MCF 10A (cell line): ENCODE data around the gene PRRT3. TPM values are rescaled to one million over a fixed set of nuclear protein-coding genes. Genes with fewer than 3 reads are reported as not detected.

Experiments used
- BruUV-seq: library from RNA; stranded (reverse); fragments of 400-500 nt; replicated peaks from 2 replicates; lab custom pipeline; 2021; lab: Mats Ljungman, UMichigan
- CTCF ChIA-PET: fragments of 300-600 bp; sonication (Branson Sonifier 250); formaldehyde crosslinking; extraction: SDS; loops from one replicate; lab custom pipeline; 2021; ENCODE audit warnings: antibody characterized with exemption, inconsistent platforms; lab: Yijun Ruan, JAX
- POLR2A ChIA-PET: fragments of 300-600, 350-650 bp; sonication (Branson Sonifier 250); formaldehyde crosslinking; extraction: SDS; loops from one replicate; lab custom pipeline; 2020; ENCODE audit warnings: antibody characterized with exemption, inconsistent platforms; lab: Yijun Ruan, JAX
- DNase-seq: peaks from one replicate; pipeline ENCODE4 v3.0.0-alpha.2; 2018; ENCODE audit not compliant: unreplicated experiment
- H3K27ac Mint-ChIP-seq: one replicate; pipeline ENCODE4 v1.8.0; 2022; ENCODE audit warnings: mild to moderate bottlenecking, low read depth, mixed read lengths; ENCODE audit not compliant: unreplicated experiment
- H3K27me3 Mint-ChIP-seq: one replicate; pipeline ENCODE4 v1.8.0; 2022; ENCODE audit warnings: mixed read lengths; ENCODE audit not compliant: insufficient read depth, unreplicated experiment
- H3K36me3 Mint-ChIP-seq: one replicate; pipeline ENCODE4 v1.8.0; 2022; ENCODE audit warnings: mild to moderate bottlenecking, moderate library complexity, mixed read lengths; ENCODE audit not compliant: insufficient read depth, unreplicated experiment
- H3K4me1 Mint-ChIP-seq: one replicate; pipeline ENCODE4 v1.8.0; 2022; ENCODE audit warnings: mixed read lengths; ENCODE audit not compliant: insufficient read depth, unreplicated experiment
- H3K4me3 Mint-ChIP-seq: one replicate; pipeline ENCODE4 v1.8.0; 2022; ENCODE audit warnings: mild to moderate bottlenecking, moderate library complexity, mixed read lengths; ENCODE audit not compliant: unreplicated experiment
- H3K9me3 Mint-ChIP-seq: one replicate; pipeline ENCODE4 v1.8.0; 2022; ENCODE audit warnings: mixed read lengths; ENCODE audit not compliant: unreplicated experiment
- CTCF ChIP-seq: fragments of 200-600 bp; IDR thresholded peaks from one replicate; pipeline ENCODE4 v1.8.0; 2022; ENCODE audit warnings: antibody characterized with exemption, mild to moderate bottlenecking; ENCODE audit not compliant: unreplicated experiment
- intact Hi-C: fragments of 100-400 bp; cut with micrococcal nuclease; formaldehyde crosslinking; loops from 2 replicates; pipeline ENCODE4 v1.14.1; 2022
- total RNA-seq: library from RNA; stranded (reverse); gene quantifications from 2 replicates; pipeline ENCODE4 v1.2.3, GENCODE V29; 2022

PRRT3 gene
- total RNA-seq, 1 experiment from 2014 or later: 1.3 TPM

- POLR2A ChIA-PET: interaction anchor here (0.7 to 2.7 kb wide), 39 partner anchors 8 to 867 kb away, joined by 3 to 31 read pairs (median 6); partner anchors contain the start of genes ARPC4, CRELD1, EMC3 and FANCD2
- no peaks in the 10 kb centered on the region for H3K9me3 Mint-ChIP-seq
- DNase-seq: peak; percentile 82
- intact Hi-C loops: loop anchor here (2.0 to 5.0 kb wide), 3 partner anchors 80 to 339 kb away; partner anchors contain the start of gene FANCD2
- no peaks in the 10 kb centered on the region for H3K4me1 Mint-ChIP-seq
- H3K36me3 Mint-ChIP-seq: peaks cover 13% of the 10 kb centered on the region
- TF ChIP-seq CTCF: peak; percentile 56
- peak overlapping the region; percentile 88 for H3K4me3 Mint-ChIP-seq
- no TSS peak for BruUV-seq
- H3K27me3 Mint-ChIP-seq: no peaks in the 10 kb centered on the region
- H3K27ac Mint-ChIP-seq: peak overlapping the region; percentile 82
- CTCF ChIA-PET: interaction anchor here (0.5 to 2.6 kb wide), 47 partner anchors 8 to 305 kb away, joined by 3 to 42 read pairs (median 4); partner anchors contain the start of genes CRELD1, IL17RE and RPUSD3
These were observed 4.9 kb downstream of the PRRT3 start for GRCh38 chr3:9947025-9947995.

- DNase-seq: peak; percentile 90
- Mint-ChIP-seq H3K27ac (peak overlapping the region; percentile 82), H3K9me3 (no peaks in the 10 kb centered on the region), H3K36me3 (peaks cover 22% of the 10 kb centered on the region), H3K4me1 (no peaks in the 10 kb centered on the region), H3K27me3 (no peaks in the 10 kb centered on the region), H3K4me3 (peak overlapping the region; percentile 88)
- intact Hi-C loops: loop anchor here (1.0 to 5.0 kb wide), 6 partner anchors 81 to 340 kb away; partner anchors contain the start of gene FANCD2
- ChIA-PET CTCF (interaction anchor here (0.5 to 2.6 kb wide), 58 partner anchors 9 to 294 kb away, joined by 3 to 42 read pairs (median 4); partner anchors contain the start of genes CRELD1 and RPUSD3), POLR2A (interaction anchor here (0.6 to 2.7 kb wide), 49 partner anchors 8 to 866 kb away, joined by 3 to 31 read pairs (median 4); partner anchors contain the start of genes ARPC4, CRELD1, EMC3 and FANCD2)
- no TSS peak for BruUV-seq
- TF ChIP-seq CTCF: peak; percentile 82
These were observed 5.8 kb downstream of the PRRT3 start for GRCh38 chr3:9946112-9947024.

- TF ChIP-seq CTCF: no peak
- Mint-ChIP-seq H3K4me3 (peak overlapping the region; percentile 88), H3K4me1 (no peaks in the 10 kb centered on the region), H3K36me3 (peaks cover 26% of the 10 kb centered on the region), H3K27ac (no peak overlapping the region), H3K27me3 (no peaks in the 10 kb centered on the region), H3K9me3 (no peaks in the 10 kb centered on the region)
- intact Hi-C loops: loop anchor here (5.0 kb wide), 1 partner anchor 82 kb away; the partner anchor contains the start of gene FANCD2
- CTCF ChIA-PET: interaction anchor here (0.9 to 2.6 kb wide), 10 partner anchors 13 to 277 kb away, joined by 3 to 42 read pairs (median 8); partner anchors contain the start of gene CRELD1
- TSS peak; percentile 29 for BruUV-seq
- DNase-seq: no peak
- POLR2A ChIA-PET: interaction anchor here (1.2 to 2.7 kb wide), 7 partner anchors 12 to 101 kb away, joined by 4 to 31 read pairs (median 13); partner anchors contain the start of genes CRELD1 and RPUSD3
These were observed 6.8 kb downstream of the PRRT3 start for GRCh38 chr3:9945358-9945757.
